EL (cell line): ENCODE measurements around the gene USH1G.
"Not testable (repeated sequence)": the region's sequence is repeated elsewhere in the genome, so short reads cannot be mapped to it uniquely, and the experiment has no call there.

ENCODE experiments used
- DNase-seq: peaks from one replicate; pipeline ENCODE4 v3.0.0-alpha.2; 2016

USH1G gene

GRCh38 chr17:74925242-74925641, 2.2 kb upstream of the USH1G start:
- DNase-seq, result no peak

- DNase-seq, result no peak
Measured at GRCh38 chr17:74924250-74924948, 1.3 kb upstream of the USH1G start, which contains the start of gene OTOP2. TSS of gene OTOP2 (plus strand) at chr17:74924273. CDS start at chr17:74924633, 360 bp downstream.

GRCh38 chr17:74923538-74924249, 639 bp upstream of the USH1G start:
- DNase-seq, result peak; percentile 43

- DNase-seq, result no peak
Measured at GRCh38 chr17:74922172-74922571, 883 bp downstream of the USH1G start.

- no peak for DNase-seq
Measured at GRCh38 chr17:74921769-74922168, 1.3 kb downstream of the USH1G start.

GRCh38 chr17:74921026-74921681, 1.9 kb downstream of the USH1G start:
- no peak for DNase-seq

GRCh38 chr17:74920642-74921025, 2.4 kb downstream of the USH1G start:
- no peak for DNase-seq

GRCh38 chr17:74920306-74920620, 2.8 kb downstream of the USH1G start:
- DNase-seq, result no peak

- peak; percentile 22 for DNase-seq
Measured at GRCh38 chr17:74919440-74920305, 3.4 kb downstream of the USH1G start.

- no peak for DNase-seq
Measured at GRCh38 chr17:74918906-74919305, 4.1 kb downstream of the USH1G start.

GRCh38 chr17:74917430-74917829, 5.6 kb downstream of the USH1G start:
- DNase-seq, result no peak

GRCh38 chr17:74916851-74917199, 6.2 kb downstream of the USH1G start:
- no peak for DNase-seq

GRCh38 chr17:74916136-74916850, 6.8 kb downstream of the USH1G start:
- no peak for DNase-seq

- DNase-seq, result not testable (repeated sequence)
Measured at GRCh38 chr17:74911423-74911822, 11.6 kb downstream of the USH1G start.

GRCh38 chr17:74909097-74909496, 14.0 kb downstream of the USH1G start:
- not testable (repeated sequence) for DNase-seq

- no peak for DNase-seq
Measured at GRCh38 chr17:74907012-74907411, 16.0 kb downstream of the USH1G start.

- not testable (repeated sequence) for DNase-seq
Measured at GRCh38 chr17:74906214-74906793, 16.8 kb downstream of the USH1G start.

GRCh38 chr17:74904687-74905409, 18.2 kb downstream of the USH1G start:
- no peak for DNase-seq

GRCh38 chr17:74903671-74904070, 19.4 kb downstream of the USH1G start:
- DNase-seq, result no peak

- no peak for DNase-seq
Measured at GRCh38 chr17:74903034-74903433, 20.0 kb downstream of the USH1G start.

GRCh38 chr17:74901353-74902135, 21.5 kb downstream of the USH1G start:
- DNase-seq, result no peak
